Hypothalamus (tissue), 51 donors: Measurements from ENCODE around the gene ALG6.
A peak's percentile ranks its signal among the peaks of the same experiment; 100 is the strongest.

Source experiments
- DNase-seq, 51 donors: peaks; one replicate each; lab custom pipeline; 2025; lab: John Stamatoyannopoulos, UW

ALG6 gene

GRCh38 chr1:63367215-63368103, at the start of gene ALG6:
TSS of gene ALG6 (plus strand) at chr1:63367627. CDS start at chr1:63370978, 3,351 bp downstream.
- DNase-seq: peak; percentile 37 to 97 (median 85)

GRCh38 chr1:63317817-63318152, 49.6 kb upstream of the ALG6 start:
- DNase-seq: no peak

GRCh38 chr1:63318201-63318979, 49.0 kb upstream of the ALG6 start:
- no peak for DNase-seq

- DNase-seq: no peak
Observed at GRCh38 chr1:63319046-63320021, 48.1 kb upstream of the ALG6 start.

GRCh38 chr1:63320022-63320721, 47.3 kb upstream of the ALG6 start:
- DNase-seq: no peak

DNA sequence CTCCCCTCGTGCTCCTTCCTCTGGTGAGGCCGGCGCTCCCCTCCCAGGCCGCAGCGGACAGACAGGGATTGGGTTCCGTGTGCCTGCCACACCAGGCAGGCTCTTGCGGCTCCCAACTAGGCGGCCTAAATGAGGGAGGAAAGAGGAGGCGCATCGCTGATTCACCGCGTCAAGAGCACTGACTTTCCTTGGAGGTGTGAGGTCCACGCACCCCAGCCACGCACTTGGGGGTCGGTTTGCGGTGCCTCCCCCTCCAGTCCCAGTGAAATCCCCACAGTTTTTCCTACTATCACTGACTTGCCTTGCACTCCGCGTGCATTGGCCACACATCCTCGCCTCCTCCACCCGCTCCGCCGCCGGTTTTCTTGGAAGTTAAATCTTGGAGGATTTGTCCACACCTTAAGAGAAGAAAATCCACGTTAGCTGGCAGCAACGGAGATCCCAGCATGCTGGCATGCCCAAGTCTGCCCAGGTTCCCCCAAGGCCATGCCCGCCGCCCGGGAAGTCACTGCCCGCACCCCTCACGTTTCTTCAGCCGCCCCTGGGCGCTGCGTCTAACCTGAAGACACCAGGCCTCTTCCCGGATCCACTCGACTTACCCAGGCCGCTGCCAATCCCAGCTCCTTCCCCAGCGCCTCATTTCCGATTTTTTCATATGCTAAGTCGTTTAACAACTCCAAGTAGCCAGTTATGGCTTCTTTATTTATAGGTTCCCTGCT, 46.2 kb upstream of the ALG6 start:
- DNase-seq: no peak

GRCh38 chr1:63321785-63322113, 45.7 kb upstream of the ALG6 start:
- no peak for DNase-seq

DNA sequence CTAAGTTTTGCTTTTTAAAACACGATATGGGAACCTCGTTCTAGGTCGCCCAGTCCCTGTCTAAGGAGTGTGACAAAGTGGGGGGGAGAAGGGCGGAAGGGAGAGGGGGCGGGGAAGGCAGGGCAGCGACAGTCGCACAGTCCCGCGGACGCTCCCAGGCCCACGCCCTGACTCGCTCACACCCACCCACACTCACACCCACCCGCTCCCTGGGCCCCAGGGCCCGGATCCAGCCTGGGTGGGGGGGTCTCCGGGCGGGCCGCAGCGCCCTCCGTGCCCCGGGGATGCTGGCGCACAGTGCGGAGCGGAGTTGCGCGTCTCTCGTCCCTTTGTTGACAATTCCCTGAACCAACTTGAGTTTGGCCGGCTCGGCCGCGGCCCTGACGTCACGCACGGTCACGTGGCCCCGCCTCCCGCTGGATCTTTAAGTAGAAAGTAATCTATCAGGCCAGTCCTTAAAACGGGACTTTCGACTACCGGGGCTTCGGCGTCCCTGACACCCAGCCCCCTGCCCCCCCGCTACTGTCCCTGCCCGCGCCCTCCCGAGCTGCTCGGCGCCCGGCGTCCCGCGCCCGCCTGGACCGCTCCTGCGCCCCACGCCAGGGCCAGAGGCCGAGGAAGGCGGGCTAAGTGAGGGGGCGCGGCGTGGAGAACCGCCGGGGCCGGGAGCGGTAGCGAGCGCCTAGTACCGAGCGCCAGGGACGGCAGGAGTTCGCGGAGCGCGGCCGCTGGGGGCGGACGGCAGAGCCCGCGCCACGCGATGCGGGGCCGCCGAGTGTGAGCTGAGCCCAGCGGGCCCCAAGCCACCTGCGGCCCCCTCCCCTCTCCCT, 45.1 kb upstream of the ALG6 start, which contains the start of gene FOXD3:
FOXD3 (plus strand) TSS at position 454 of the 830 bp plus-strand sequence. CDS start 492 bp downstream, outside the sequence.
- peak in 3 of 51 donors; percentile 2 to 14 (median 5) for DNase-seq

GRCh38 chr1:63322944-63323864, 44.2 kb upstream of the ALG6 start:
- no peak for DNase-seq

DNA sequence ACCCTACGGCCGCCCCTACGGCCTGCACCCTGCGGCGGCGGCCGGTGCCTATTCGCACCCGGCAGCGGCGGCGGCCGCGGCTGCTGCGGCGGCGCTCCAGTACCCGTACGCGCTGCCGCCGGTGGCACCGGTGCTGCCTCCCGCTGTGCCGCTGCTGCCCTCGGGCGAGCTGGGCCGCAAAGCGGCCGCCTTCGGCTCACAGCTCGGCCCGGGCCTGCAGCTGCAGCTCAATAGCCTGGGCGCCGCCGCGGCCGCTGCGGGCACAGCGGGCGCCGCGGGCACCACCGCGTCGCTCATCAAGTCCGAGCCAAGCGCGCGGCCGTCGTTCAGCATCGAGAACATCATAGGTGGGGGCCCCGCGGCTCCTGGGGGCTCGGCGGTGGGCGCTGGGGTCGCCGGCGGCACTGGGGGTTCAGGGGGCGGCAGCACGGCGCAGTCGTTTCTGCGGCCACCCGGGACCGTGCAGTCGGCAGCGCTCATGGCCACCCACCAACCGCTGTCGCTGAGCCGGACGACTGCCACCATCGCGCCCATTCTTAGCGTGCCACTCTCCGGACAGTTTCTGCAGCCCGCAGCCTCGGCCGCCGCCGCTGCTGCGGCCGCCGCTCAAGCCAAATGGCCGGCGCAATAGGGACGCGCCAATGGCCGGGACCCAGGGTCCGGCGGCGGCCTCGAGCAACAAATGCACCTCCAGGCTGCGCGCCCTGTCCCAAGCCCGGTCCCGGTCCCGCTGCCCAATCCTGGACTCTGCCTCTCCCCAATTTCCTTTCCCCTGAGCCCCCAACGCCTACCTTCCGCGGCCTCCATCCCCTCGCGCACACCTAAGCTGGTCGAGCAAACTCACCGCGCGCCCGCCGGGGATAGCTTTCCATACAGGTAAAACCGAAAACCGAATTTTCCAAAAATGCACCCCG, 43.3 kb upstream of the ALG6 start:
- no peak for DNase-seq

GRCh38 chr1:63324779-63325119, 42.7 kb upstream of the ALG6 start:
- DNase-seq: no peak

GRCh38 chr1:63325279-63325985, 42.0 kb upstream of the ALG6 start:
- no peak for DNase-seq

GRCh38 chr1:63326106-63326472, 41.3 kb upstream of the ALG6 start:
- no peak for DNase-seq

DNA sequence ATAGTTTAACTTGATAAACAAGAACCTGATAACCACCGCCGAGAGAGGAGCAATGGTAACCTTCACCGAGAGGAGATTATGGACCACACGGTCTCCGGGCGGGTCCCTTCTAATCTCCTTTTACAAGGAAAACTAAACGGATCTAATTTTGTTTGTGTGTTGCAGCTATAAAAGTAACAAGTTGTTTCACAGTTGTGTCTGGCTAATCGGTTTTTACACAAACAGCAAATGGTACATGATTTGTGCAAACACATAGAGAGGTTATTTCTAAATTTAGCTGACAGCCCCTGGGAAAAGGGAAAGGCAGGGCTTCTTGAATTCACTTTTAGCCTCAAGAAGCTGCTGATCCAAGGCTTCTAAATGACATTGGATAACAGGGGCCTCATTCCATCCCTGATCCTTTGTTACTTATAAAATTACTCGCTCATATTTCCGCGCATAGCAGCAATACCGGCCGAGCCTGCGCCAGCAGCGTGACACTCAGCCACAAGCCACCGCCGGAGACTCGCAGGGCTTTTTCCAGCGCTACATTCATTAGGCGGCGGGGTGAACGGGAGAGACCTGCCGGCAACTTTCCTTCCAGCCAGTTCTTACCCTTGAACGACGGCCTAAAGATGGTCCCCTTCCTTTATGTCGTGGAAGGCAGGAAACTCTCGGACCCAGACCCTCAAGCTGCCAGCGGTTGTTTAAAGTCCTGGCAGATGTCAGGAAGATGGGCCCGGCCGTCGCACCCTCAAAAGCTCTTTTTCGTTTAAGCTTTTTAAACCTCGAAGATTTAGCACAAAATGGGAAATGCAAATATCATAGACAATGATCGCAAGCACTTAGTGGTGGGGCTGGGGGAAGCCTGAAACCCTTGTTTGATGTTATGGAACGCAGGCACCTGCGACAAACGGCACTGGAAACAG, 40.7 kb upstream of the ALG6 start:
- no peak for DNase-seq
